H1 (cell line): ENCODE measurements around the gene PRKCZ. TPM values are rescaled to one million over a fixed set of nuclear protein-coding genes. Genes with fewer than 3 reads are reported as not detected.

ENCODE experiments used
- BCL11A ChIP-seq, 2 experiments: IDR thresholded peaks; one replicate each; pipeline ENCODE4 v1.6.1; 2011; ENCODE audit warnings: low read depth in 2 of 2, low read length in 2 of 2, mild to moderate bottlenecking in 2 of 2
- CHD2 ChIP-seq: IDR thresholded peaks from 2 replicates; pipeline ENCODE4 v1.6.1; 2012; ENCODE audit warnings: low read length, improper control_type of control experiment
- HDAC6 ChIP-seq: IDR thresholded peaks from one replicate; pipeline ENCODE4 v1.7.1; 2012; ENCODE audit warnings: low read depth, mild to moderate bottlenecking, inconsistent platforms, low read length, moderate library complexity
- MAX ChIP-seq: IDR thresholded peaks from 2 replicates; pipeline ENCODE4 v1.6.1; 2012; ENCODE audit warnings: inconsistent platforms
- TCF12 ChIP-seq: IDR thresholded peaks from 2 replicates; pipeline ENCODE4 v1.6.1; 2011; ENCODE audit warnings: low read depth, mild to moderate bottlenecking, low read length
- polyA plus RNA-seq, 7 experiments: library from polyadenylated mRNA; depleted of rRNA in 3 of 7; stranded (reverse) in 5 of 7; unstranded in 2 of 7; fragments of >200 nt in 5 of 7; fragments of 200-250 nt in 2 of 7; gene quantifications; 1 replicate in 5 of 7; 2 replicates in 1 of 7; 4 replicates in 1 of 7; pipeline versions ENCODE4 v1.2.1 to v1.2.3, GENCODE V29; 2011 to 2013; ENCODE audit warnings: missing spikeins in 2 of 7, mixed read lengths in 2 of 7
- total RNA-seq: library from RNA; stranded (reverse); fragmentation: NEBNext Ultra II Directional; extraction: Animal tissue kit (Norgen Biotek cat#: 25700); gene quantifications from 2 replicates; pipeline ENCODE4 v1.2.1, GENCODE V29; 2021

The PRKCZ gene
- total and polyA plus RNA-seq, 2 of the 8 experiments (the other 6 are each of a cell fraction or from before 2014, with no cell fraction given): 37.4 to 45.1 TPM

- TF ChIP-seq MAX: no peak
- TF ChIP-seq BCL11A (IDR thresholded peaks at IDR 0.05; ENCODE audit: low read depth in 2 of 2, low read length in 2 of 2): no peak
- no peak for TF ChIP-seq HDAC6
- no peak for TF ChIP-seq TCF12
- no peak for TF ChIP-seq CHD2
Observed at GRCh38 chr1:2080140-2080539, 29.9 kb downstream of the PRKCZ start (continued).
